ENCODE data around the gene GPT2.

- TF ChIP-seq POLR2A (IDR thresholded peaks at IDR 0.05; ENCODE audit: low read depth, low read length), result no peak
- no peak for TF ChIP-seq POU2F2 (IDR thresholded peaks at IDR 0.05; ENCODE audit: low read depth, low read length)
- TF ChIP-seq SPI1 (IDR thresholded peaks at IDR 0.05; ENCODE audit: low read depth, low read length), result no peak
- TF ChIP-seq POLR2AphosphoS5 (IDR thresholded peaks at IDR 0.05; ENCODE audit: low read depth, low read length), result no peak
- no peak for TF ChIP-seq TAF1 (IDR thresholded peaks at IDR 0.05; ENCODE audit: low read depth, low read length)
Observed at GRCh38 chr16:46968063-46968435, 83.9 kb downstream of the GPT2 start.

All from GM12891 (cell line).